ENCODE data around the gene ADRA2A.

GRCh38 chr10:111083222-111084095 lies 6.6 kb downstream of the ADRA2A start:
- TF ChIP-seq GATA3 (IDR thresholded peaks at IDR 0.05; ENCODE audit: low read depth, low read length) (no peak), GATA2 (IDR thresholded peaks at IDR 0.05; ENCODE audit: low read depth, low read length) (no peak)

Measured in SH-SY5Y (cell line).